HG02973 (cell line): ENCODE results near the gene SLAMF8.
A peak's percentile ranks its signal among the peaks of the same experiment; 100 is the strongest.

Source experiments
- ATAC-seq: cut with Tn5 transposase; IDR thresholded peaks from one replicate; pipeline ENCODE4 v1.9.1; 2021; ENCODE audit warnings: moderate library complexity; ENCODE audit not compliant: unreplicated experiment

SLAMF8 gene

GRCh38 chr1:159826441-159827101 is at the start of gene SLAMF8:
SLAMF8 (plus strand) TSS chr1:159826873; CDS start chr1:159826899, 26 bp downstream.
- peak; percentile 46 for ATAC-seq

- no peak for ATAC-seq
Observed at GRCh38 chr1:159778266-159778665, 48.4 kb upstream of the SLAMF8 start.

- no peak for ATAC-seq
Observed at GRCh38 chr1:159779403-159779851, 47.2 kb upstream of the SLAMF8 start.

GRCh38 chr1:159780583-159781582 is 45.8 kb upstream of the SLAMF8 start, which contains the start of gene DUSP23:
DUSP23 (plus strand) TSS chr1:159780962; CDS start chr1:159781101, 139 bp downstream.
- peak; percentile 99 for ATAC-seq

- ATAC-seq, result no peak
Observed at GRCh38 chr1:159781992-159782391, 44.7 kb upstream of the SLAMF8 start.

- ATAC-seq, result no peak
Observed at GRCh38 chr1:159783724-159784123, 42.9 kb upstream of the SLAMF8 start.

- ATAC-seq, result no peak
Observed at GRCh38 chr1:159786465-159786864, 40.2 kb upstream of the SLAMF8 start.

- no peak for ATAC-seq
Observed at GRCh38 chr1:159786966-159787365, 39.7 kb upstream of the SLAMF8 start.

DNA sequence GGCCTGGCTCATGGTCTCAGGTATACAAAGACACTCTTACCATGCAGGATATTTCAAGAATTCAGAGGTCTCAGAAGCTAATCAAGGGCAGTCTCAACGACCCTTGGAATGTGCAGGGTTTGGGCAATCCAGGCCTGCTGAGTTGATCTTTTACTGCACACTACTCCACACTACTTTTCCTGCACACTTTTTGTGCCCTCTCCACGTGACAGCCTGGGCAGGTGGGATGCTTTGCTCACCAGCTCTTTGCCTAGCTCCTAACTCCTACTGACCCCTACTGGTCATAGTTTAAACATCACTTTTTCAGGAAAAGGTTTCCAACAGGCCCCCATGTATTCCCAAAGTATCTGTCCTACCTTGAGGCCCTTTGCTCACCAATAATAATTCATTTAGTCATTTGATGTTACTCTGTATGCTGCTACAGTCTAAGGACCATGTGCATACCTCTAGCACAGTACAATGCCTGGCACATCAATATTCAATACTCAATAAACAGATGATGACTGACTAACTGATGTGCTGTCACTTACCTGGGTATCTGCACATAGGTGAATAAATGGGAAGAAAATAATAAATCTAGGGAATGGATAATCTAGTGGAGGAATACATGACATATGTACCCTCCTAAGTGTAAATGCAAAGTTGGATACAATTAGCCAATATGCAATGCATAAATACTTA is 36.3 kb upstream of the SLAMF8 start:
- no peak for ATAC-seq

- ATAC-seq, result no peak
Observed at GRCh38 chr1:159791031-159791430, 35.6 kb upstream of the SLAMF8 start.

- ATAC-seq, result no peak
Observed at GRCh38 chr1:159791461-159791860, 35.2 kb upstream of the SLAMF8 start.

- ATAC-seq, result no peak
Observed at GRCh38 chr1:159795534-159795933, 31.1 kb upstream of the SLAMF8 start.

DNA sequence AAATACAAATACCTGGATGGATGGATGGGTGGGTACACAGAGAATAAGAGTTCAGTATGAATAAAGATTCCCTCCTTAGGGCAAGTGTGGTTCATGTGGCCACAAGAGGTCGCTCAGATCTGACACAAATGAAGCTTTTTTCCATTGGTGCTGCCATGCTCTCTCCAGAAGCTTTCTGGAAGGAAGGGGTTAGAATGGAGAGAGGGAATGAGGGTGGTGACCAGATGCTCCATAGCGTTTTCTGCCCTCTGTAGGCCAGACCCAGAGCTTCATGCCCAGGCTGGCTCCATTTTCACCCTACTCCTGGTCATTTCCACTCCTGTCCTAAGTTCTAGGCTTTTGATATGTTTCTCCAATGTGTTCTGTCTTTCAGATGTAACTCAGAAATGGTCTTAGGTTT is 27.8 kb upstream of the SLAMF8 start:
- ATAC-seq, result no peak

DNA sequence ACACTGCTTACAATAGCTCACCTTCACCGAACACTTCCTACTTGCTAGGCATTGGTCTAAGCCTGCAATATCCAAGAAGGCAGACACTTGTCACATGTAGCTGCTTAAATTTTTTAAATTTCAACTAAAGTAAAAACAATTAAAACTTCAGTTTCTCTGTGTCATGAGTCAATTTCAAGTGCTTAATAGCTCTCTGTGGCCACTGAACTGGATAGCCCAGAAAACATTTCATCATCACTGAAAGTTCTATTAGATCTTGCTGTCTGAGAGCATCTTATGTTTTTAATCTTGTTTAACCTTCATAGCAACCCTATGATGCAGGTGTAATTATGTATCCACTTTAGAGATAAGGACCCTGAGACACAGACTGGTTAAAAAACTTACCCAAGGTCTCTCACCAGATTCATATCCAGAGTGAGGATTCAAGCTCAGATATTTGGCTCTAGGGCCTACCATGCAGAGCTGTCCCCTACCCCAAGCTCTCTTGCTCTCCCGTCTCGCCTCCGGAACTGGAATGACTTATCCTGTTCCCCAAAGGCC is 27.2 kb upstream of the SLAMF8 start:
- ATAC-seq, result no peak

- ATAC-seq, result no peak
Observed at GRCh38 chr1:159800177-159800930, 26.3 kb upstream of the SLAMF8 start.

- ATAC-seq, result no peak
Observed at GRCh38 chr1:159802111-159802510, 24.6 kb upstream of the SLAMF8 start, which contains the start of gene FCRL6. FCRL6 (plus strand) TSS chr1:159802360; CDS start chr1:159802425, 65 bp downstream.

DNA sequence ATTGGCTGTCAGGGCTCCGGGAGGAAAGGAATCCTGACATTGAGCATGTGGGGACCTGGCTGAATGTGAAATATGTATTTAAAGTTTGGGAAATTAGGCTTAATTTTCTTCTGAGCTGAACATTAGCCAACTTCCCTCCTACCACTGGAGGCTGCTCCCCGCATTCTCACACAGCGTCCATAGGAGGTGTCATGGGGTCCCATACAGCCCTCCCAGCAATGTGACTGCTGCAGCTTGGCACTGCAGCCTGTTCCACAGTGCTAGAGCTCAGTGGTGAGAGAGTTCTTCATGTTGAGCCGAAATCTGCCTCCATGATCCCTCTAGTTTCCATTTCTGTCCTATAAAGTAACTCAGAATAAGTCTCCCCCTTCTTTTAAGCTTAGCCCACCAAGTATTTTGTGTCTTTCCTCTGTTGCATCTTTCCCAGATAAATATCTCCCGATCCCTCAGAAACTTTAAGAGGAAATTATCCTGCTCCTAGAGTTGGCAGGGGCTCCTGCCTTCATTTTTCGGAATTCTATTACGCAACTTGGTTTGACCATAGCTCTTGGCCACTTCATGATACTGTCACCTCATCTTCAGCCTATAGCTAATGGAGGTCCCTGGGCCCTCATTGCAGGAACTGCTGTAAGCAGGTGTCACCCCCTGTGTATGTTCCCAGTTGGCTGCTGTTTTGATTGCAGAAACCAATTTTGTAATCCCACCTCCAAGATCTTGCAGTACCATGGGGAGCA is 22.6 kb upstream of the SLAMF8 start:
- no peak for ATAC-seq

- no peak for ATAC-seq
Observed at GRCh38 chr1:159804924-159805323, 21.7 kb upstream of the SLAMF8 start.

- ATAC-seq, result no peak
Observed at GRCh38 chr1:159815926-159816325, 10.7 kb upstream of the SLAMF8 start.
